DMS 273 (cell line): ENCODE results near the gene ZNF621.
"Not testable (repeated sequence)": the region's sequence is repeated elsewhere in the genome, so short reads cannot be mapped to it uniquely, and the experiment has no call there.

Source experiments
- DNase-seq: peaks from one replicate; lab custom pipeline; 2025; ENCODE audit not compliant: unreplicated experiment; lab: John Stamatoyannopoulos, UW

ZNF621 gene

GRCh38 chr3:40534283-40534682, 9.5 kb downstream of the ZNF621 start:
- DNase-seq: no peak

GRCh38 chr3:40546816-40547215, 22.1 kb downstream of the ZNF621 start:
- DNase-seq: peak; percentile 1

GRCh38 chr3:40550167-40550566, 25.4 kb downstream of the ZNF621 start:
- DNase-seq: no peak

- no peak for DNase-seq
Observed at GRCh38 chr3:40557575-40558161, 32.9 kb downstream of the ZNF621 start.

GRCh38 chr3:40562482-40562881, 37.7 kb downstream of the ZNF621 start:
- DNase-seq: not testable (repeated sequence)

GRCh38 chr3:40565629-40566028, 40.9 kb downstream of the ZNF621 start:
- DNase-seq: not testable (repeated sequence)

- no peak for DNase-seq
Observed at GRCh38 chr3:40566694-40567093, 41.9 kb downstream of the ZNF621 start.

GRCh38 chr3:40572588-40572987, 47.8 kb downstream of the ZNF621 start:
- DNase-seq: no peak

- no peak for DNase-seq
Observed at GRCh38 chr3:40574050-40574449, 49.3 kb downstream of the ZNF621 start.

- peak; percentile 81 for DNase-seq
Observed at GRCh38 chr3:40574661-40575060, 49.9 kb downstream of the ZNF621 start.

- no peak for DNase-seq
Observed at GRCh38 chr3:40576396-40576795, 51.6 kb downstream of the ZNF621 start.

- DNase-seq: peak; percentile 82
Observed at GRCh38 chr3:40580494-40581091, 55.8 kb downstream of the ZNF621 start.

GRCh38 chr3:40581166-40581565, 56.4 kb downstream of the ZNF621 start:
- DNase-seq: peak; percentile 2

- no peak for DNase-seq
Observed at GRCh38 chr3:40582401-40583027, 57.8 kb downstream of the ZNF621 start.

GRCh38 chr3:40583691-40584090, 58.9 kb downstream of the ZNF621 start:
- no peak for DNase-seq

GRCh38 chr3:40584625-40585189, 59.9 kb downstream of the ZNF621 start:
- DNase-seq: peak; percentile 88

GRCh38 chr3:40585381-40586016, 60.7 kb downstream of the ZNF621 start:
- peak; percentile 18 for DNase-seq

- no peak for DNase-seq
Observed at GRCh38 chr3:40586901-40587300, 62.1 kb downstream of the ZNF621 start.

- DNase-seq: no peak
Observed at GRCh38 chr3:40588406-40588805, 63.6 kb downstream of the ZNF621 start.
